HG03064 (cell line): Measurements from ENCODE around the gene PTPRQ.
"Not testable (repeated sequence)": the region's sequence is repeated elsewhere in the genome, so short reads cannot be mapped to it uniquely, and the experiment has no call there.

Experiments used
- ATAC-seq: cut with Tn5 transposase; IDR thresholded peaks from one replicate; pipeline ENCODE4 v1.9.1; 2021; ENCODE audit warnings: low read depth; ENCODE audit not compliant: unreplicated experiment

Gene PTPRQ

DNA sequence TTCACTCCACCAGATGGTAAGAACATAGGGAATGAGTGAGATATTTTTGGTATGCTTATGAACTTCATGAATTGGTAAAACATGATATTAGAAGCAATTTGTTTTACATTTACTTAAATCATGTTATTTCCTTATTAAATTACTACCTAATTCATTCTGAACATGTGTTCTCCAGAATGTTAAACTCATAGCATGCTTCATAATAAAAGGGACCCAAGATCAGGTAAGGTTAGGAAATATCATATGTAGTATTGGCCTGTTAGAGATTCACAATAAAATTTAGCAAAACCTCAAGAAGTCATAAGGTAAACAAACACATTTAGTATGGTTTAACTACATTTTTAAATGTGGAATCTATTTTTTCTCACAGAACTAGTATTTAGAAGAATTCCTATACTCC, 28.2 kb downstream of the PTPRQ start:
- ATAC-seq, result no peak

- ATAC-seq, result no peak
Observed at GRCh38 chr12:80472911-80473500, 29.0 kb downstream of the PTPRQ start.

DNA sequence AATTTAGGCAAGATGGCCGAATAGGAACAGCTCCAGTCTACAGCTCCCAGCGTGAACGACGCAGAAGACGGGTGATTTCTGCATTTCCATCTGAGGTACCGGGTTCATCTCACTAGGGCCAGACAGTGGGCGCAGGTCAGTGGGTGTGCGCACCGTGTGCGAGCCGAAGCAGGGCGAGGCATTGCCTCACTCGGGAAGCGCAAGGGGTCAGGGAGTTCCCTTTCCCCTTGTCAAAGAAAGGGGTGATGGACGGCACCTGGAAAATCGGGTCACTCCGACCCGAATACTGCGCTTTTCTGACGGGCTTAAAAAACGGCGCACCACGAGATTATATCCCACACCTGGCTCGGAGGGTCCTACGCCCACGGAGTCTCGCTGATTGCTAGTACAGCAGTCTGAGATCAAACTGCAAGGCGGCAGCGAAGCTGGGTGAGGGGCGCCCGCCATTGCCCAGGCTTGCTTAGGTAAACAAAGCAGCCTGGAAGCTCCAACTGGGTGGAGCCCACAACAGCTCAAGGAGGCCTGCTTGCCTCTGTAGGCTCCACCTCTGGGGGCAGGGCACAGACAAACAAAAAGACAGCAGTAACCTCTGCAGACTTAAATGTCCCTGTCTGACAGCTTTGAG, 33.6 kb downstream of the PTPRQ start:
- ATAC-seq, result not testable (repeated sequence)

DNA sequence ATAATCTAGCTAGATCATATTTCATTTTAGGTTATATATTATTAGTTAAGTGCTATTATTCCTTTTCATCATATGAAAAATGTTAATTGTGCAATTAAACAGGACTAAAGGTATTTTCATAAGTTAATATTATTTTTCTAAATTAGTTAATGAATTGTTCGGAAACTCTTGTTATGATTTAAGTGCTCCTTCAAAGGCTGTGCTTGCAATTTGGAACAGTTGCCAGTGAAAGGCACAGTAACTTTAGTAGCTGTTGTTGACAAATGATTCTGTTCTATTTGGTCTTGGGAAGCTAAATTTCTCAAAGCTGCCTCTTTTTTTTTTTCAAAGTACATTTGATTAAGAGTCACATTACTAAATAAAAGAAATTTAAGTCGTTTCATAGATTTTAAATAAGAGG, 40.7 kb downstream of the PTPRQ start:
- no peak for ATAC-seq

DNA sequence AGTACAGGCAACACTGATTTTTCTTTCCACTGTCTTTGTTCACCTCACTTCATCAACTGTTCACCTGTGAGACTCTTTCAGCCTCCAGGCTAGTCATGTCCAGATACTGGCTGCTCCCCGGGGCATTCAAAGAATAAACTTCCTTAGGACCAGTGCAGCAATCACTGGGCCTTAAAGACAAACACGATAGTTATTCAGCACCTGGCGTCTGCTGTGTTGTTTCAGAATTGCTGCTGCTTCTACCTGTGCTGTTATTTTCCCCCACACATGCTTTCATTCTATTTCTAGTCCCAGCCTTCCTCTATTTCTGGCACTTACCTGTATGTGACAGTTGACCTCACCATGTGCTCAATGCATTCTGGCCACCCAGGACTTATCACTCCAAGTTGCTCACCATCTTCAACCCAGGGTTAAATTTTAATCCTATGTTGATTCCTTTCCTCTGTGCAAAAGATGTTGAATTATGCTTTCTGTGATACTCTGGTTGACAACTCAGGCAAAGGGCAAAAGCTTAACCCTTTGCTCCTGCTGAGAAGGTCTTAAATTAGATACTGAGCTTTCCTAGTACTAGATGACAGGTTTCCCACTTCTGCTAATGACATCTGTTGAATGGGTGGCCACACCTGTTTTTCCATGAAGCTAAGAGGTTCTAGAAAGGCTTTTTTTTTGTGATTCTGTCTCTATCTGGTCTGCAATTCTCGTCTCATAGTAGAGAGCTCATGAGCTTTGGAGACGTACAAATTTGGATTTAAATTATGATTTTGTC, 41.4 kb downstream of the PTPRQ start:
- ATAC-seq, result no peak

DNA sequence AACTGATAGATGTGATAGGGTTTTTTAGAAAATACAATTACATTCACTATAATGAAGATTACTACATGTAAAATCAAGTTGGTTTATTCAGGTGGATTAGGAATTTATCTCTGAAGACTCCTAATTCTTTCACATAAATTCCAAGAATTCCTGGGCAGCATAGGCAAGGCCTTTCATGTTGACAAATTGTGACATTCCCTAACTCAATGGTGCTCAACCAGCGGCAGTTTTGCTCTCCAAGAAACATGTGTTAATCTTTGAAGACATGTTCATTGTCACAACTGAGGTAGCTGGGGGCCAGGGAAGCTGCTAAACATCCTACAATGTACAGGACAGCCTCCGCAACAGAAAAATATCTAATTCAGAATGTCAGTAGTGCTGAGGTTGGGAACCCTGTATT, 46.3 kb downstream of the PTPRQ start:
- ATAC-seq, result no peak

DNA sequence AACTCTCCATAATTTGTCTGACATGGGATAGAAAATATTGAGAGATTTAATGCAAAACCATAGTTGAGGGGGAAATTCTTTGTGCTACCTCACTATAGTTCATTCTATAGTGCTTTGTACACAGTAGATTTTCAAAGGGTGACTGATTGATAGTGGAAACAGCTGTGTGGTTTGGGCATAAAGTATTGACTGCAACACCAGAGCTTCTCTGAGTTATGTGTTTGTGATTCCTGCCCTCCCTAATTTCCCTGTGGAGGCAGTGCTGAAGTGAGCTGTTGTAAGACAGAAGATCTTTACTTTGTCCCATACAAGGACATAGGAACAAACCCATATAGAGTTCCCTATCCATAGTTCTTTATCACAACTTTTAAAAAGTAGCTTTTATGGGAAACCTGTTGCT, 47.1 kb downstream of the PTPRQ start:
- no peak for ATAC-seq

DNA sequence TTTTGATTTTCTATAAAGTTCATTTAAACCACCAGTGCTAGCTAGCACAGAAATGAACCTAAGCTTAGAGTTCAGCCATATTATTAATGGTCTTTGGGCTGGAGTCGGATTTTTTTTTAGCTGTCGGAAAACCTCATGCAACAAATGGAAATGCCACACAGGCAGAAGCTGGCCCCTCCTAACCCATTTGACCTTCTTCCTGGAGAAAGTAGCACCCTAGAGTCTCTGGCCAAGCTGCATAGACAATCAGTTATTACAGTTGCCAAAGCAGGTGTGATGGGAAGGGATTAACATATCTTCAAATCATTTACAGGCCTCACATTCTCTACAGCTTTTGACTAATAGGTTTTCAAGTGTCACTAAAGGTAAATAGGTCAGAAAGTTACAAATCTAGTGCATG, 49.4 kb downstream of the PTPRQ start:
- ATAC-seq, result no peak

DNA sequence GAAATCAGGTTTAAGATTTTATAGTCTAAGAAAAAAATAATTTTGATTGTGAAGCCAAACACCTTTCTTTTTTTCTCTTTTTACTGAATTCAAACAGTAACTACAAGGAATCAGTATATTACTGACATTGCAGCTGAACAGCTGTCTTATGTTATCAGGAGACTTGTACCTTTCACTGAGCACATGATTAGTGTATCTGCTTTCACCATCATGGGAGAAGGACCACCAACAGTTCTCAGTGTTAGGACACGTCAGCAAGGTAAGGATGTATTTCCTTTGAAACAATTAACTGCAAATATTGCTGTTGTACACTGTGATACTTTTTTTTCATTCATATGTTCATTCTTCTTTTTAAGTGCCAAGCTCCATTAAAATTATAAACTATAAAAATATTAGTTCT, 50.8 kb downstream of the PTPRQ start:
- ATAC-seq, result no peak

DNA sequence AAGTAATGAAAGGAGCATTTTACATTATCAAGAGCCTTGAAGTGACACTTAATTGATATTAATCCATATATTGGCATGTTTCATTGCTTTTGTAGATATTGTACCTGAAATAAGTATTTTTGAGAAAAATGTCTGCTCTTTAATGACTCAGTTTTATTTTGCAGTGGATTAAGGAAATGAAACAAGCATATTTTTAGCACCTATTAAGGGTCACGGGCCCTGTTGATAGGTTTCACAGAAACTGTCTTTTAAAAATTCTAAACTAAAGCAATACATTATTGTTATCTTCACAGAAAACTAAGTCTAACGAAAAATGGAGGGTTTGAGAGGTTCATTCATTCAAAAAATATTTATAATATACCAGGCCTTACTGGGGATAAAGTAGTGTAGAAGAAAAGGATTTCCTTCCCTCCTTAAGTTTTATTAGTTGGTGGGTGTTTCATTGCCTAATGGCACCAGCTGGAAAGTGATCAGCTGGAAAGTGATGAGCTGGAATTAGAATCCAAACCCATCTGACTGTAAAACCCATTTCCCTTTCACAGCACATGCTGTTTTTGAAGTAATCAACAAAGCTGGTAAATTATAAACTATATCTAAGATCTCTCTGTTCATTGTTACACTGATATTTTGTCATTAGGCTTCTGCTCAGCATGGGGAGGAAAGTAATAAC, 54.2 kb downstream of the PTPRQ start:
- no peak for ATAC-seq

DNA sequence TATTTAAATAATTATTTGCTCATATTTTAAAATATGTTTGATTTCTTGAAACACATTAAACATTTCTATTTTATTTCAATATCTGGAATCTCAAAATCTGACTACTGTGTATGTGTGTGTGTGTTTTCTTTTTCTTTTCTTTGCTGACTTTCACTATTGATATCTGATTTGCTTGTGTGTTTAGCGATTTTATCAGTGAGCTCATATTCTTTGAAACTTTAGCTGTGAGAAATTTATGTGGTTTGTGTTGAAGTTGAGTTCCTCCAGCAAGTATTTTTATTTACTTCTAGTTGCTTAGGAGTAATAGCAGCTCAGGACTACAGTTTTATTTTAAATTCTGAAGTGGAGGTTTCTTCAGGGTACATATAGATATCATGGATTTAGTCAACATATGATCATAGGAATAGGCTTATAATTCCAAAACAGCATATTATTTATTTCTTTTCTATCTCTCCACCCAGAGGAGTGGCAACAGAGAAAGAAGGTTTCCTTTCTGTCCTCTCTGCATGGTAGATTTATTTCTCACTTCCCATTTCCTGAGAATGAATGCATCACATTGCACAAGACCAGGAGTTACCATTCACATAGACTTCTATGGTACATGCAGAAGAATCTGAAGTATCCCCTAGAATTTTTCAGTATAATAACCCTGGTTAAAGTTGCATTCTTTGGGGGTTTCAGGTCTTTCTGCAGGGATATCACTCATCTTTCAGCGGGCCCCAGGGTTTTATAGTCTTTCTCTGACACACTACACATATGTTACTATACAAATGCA, 60.5 kb downstream of the PTPRQ start:
- no peak for ATAC-seq

- ATAC-seq, result no peak
Observed at GRCh38 chr12:80509781-80510556, 65.9 kb downstream of the PTPRQ start.

GRCh38 chr12:80512781-80513180, 68.7 kb downstream of the PTPRQ start:
- ATAC-seq, result no peak

GRCh38 chr12:80513211-80513610, 69.2 kb downstream of the PTPRQ start:
- no peak for ATAC-seq

- ATAC-seq, result no peak
Observed at GRCh38 chr12:80517655-80518054, 73.6 kb downstream of the PTPRQ start.

- ATAC-seq, result no peak
Observed at GRCh38 chr12:80531646-80532045, 87.6 kb downstream of the PTPRQ start.

DNA sequence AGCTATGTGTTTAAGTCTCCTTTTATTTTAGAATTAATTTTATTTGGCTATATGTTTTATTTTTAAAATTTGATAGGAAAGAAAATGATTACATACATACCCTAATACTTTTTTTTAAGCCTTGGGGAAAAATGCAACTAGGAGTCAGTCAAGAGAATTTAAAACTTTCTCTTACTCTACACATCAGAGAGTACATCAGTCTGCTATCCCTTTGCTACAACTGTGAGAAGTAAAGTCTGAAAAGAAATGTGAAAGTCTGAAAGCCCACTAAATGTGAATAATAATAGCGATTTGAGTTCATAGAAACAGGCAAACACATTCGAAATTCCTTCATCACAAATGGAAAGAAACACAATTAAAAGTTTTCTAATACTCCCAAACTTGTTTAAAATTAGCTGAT, 95.0 kb downstream of the PTPRQ start:
- no peak for ATAC-seq

DNA sequence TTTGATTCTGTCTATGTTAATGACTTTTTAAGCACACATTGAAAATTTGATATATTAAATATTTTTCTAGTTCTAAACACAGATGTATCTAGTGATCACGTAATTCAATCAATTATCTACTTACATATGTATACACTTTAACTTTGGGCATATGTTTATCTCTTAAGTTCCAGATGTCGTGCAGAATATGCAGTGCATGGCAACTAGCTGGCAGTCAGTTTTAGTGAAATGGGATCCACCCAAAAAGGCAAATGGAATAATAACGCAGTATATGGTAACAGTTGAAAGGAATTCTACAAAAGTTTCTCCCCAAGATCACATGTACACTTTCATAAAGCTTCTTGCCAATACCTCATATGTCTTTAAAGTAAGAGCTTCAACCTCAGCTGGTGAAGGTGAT, 105.3 kb downstream of the PTPRQ start:
- no peak for ATAC-seq

GRCh38 chr12:80551897-80552296, 107.9 kb downstream of the PTPRQ start:
- ATAC-seq, result no peak

- no peak for ATAC-seq
Observed at GRCh38 chr12:80553316-80553715, 109.3 kb downstream of the PTPRQ start.
